Activated CD4-positive, alpha-beta T cell treated with anti-CD3 and anti-CD28 coated beads, Interleukin-2, amount 50 U/mL, for 1 hour (primary cell): ENCODE measurements around the gene ANO2.

Experiments used
- DNase-seq: peaks from one replicate; pipeline ENCODE4 v3.0.0-alpha.2; 2020

The ANO2 gene

GRCh38 chr12:5768581-5769196, 176.4 kb downstream of the ANO2 start:
- DNase-seq, result no peak

- DNase-seq, result no peak
Observed at GRCh38 chr12:5768171-5768570, 176.9 kb downstream of the ANO2 start.

- no peak for DNase-seq
Observed at GRCh38 chr12:5758347-5758746, 186.7 kb downstream of the ANO2 start.

- no peak for DNase-seq
Observed at GRCh38 chr12:5756338-5756842, 188.7 kb downstream of the ANO2 start.

GRCh38 chr12:5748027-5748426, 197.0 kb downstream of the ANO2 start:
- DNase-seq, result no peak

- no peak for DNase-seq
Observed at GRCh38 chr12:5746917-5747316, 198.1 kb downstream of the ANO2 start.

- no peak for DNase-seq
Observed at GRCh38 chr12:5746036-5746908, 198.8 kb downstream of the ANO2 start.

- DNase-seq, result peak; percentile 11
Observed at GRCh38 chr12:5745251-5745888, 199.7 kb downstream of the ANO2 start.

GRCh38 chr12:5742258-5742657, 202.8 kb downstream of the ANO2 start:
- DNase-seq, result no peak

- no peak for DNase-seq
Observed at GRCh38 chr12:5739917-5740316, 205.1 kb downstream of the ANO2 start.

GRCh38 chr12:5737778-5738177, 207.3 kb downstream of the ANO2 start:
- DNase-seq, result no peak

- no peak for DNase-seq
Observed at GRCh38 chr12:5736527-5736926, 208.5 kb downstream of the ANO2 start.

- no peak for DNase-seq
Observed at GRCh38 chr12:5736016-5736415, 209.0 kb downstream of the ANO2 start.

GRCh38 chr12:5733916-5734315, 211.1 kb downstream of the ANO2 start:
- DNase-seq, result no peak

- no peak for DNase-seq
Observed at GRCh38 chr12:5733136-5733755, 211.8 kb downstream of the ANO2 start.

- DNase-seq, result no peak
Observed at GRCh38 chr12:5730962-5731361, 214.1 kb downstream of the ANO2 start.

GRCh38 chr12:5723711-5724252, 221.3 kb downstream of the ANO2 start:
- no peak for DNase-seq

GRCh38 chr12:5723071-5723470, 222.0 kb downstream of the ANO2 start:
- DNase-seq, result no peak

GRCh38 chr12:5720381-5721005, 224.6 kb downstream of the ANO2 start:
- DNase-seq, result no peak

- DNase-seq, result no peak
Observed at GRCh38 chr12:5718680-5719079, 226.4 kb downstream of the ANO2 start.

GRCh38 chr12:5718073-5718472, 227.0 kb downstream of the ANO2 start:
- DNase-seq, result no peak

- DNase-seq, result no peak
Observed at GRCh38 chr12:5716976-5717375, 228.1 kb downstream of the ANO2 start.

GRCh38 chr12:5716201-5716600, 228.9 kb downstream of the ANO2 start:
- no peak for DNase-seq
